NCI-H526 treated with DMSO at 0.1 percent for 48 hours (cell line): ENCODE results near the gene SPPL3.
"Not testable (repeated sequence)": the region's sequence is repeated elsewhere in the genome, so short reads cannot be mapped to it uniquely, and the experiment has no call there.

Source experiments
- DNase-seq: peaks from one replicate; lab custom pipeline; 2025; lab: John Stamatoyannopoulos, UW

The SPPL3 gene

GRCh38 chr12:120842595-120842994 lies 61.6 kb downstream of the SPPL3 start:
- DNase-seq = no peak

- DNase-seq = no peak
These were observed 62.6 kb downstream of the SPPL3 start for GRCh38 chr12:120841525-120841924.

DNA sequence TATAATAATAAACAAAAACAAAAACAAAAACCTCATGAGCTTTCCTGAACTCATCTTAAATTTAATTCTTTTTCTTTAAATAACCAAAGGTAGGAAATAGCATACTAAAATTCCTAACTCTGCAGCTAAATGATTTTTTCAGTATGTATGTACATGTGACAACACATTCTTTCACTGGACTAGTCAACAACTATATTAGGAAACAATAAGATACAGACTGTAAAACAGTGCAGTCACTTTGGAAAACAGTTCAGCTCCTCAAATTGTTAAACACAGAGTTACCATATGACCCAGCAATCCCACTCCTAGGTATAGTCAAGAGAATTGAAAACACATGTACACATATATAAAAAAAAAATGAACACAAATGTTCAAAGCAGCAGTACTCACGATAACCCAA lies 64.7 kb downstream of the SPPL3 start:
- DNase-seq = no peak

- DNase-seq = not testable (repeated sequence)
These were observed 65.4 kb downstream of the SPPL3 start for GRCh38 chr12:120838629-120839383.

DNA sequence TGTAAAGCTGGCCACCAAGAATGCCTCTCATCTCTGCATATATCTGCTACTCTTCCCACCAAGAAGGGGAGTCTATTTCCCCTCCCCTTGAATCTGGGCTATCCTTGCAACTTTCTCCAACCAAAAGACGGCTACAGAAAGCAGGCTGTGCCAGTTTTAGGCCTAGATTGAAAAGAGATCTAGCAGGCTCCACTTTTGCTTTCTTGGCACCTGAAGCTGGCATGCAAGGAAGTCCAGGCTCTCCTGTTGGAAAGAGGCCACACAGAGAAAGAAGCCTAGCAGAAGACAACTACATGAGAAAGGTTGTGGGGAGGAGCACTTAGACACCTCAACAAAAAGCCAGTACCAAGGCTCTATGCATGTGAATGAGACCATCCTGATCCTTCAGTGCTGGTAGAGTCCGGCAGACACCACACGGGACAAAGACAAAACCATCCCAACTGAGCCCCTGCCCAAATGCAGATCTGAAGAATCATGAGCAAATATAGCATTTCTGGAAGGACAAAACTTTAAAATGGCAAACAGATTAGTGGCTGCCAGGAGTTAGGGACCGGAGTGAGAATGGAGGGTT lies 68.0 kb downstream of the SPPL3 start:
- DNase-seq = no peak

GRCh38 chr12:120835657-120836056 lies 68.5 kb downstream of the SPPL3 start:
- no peak for DNase-seq

GRCh38 chr12:120835304-120835612 lies 68.9 kb downstream of the SPPL3 start:
- DNase-seq = no peak

- no peak for DNase-seq
These were observed 69.5 kb downstream of the SPPL3 start for GRCh38 chr12:120834489-120835303.

DNA sequence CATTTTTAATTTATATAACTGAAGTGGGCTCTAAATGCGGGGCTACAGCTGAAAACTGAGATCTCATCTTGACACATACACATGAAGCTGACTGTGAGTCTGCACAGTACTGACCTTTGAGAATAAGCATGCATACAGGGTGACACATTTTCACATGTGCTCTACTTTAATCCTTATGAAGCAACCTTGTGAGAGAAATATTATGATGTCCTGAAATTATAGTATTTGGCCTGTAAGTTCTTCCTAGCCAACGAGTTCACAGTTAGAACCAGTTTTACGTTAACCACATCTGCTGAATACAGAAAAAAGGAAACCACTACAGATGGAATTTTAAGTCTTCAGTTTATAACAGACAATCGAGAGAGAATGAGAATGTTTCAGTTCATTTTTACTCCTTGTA lies 70.3 kb downstream of the SPPL3 start:
- DNase-seq = no peak

- DNase-seq = no peak
These were observed 71.4 kb downstream of the SPPL3 start for GRCh38 chr12:120832737-120833136.

DNA sequence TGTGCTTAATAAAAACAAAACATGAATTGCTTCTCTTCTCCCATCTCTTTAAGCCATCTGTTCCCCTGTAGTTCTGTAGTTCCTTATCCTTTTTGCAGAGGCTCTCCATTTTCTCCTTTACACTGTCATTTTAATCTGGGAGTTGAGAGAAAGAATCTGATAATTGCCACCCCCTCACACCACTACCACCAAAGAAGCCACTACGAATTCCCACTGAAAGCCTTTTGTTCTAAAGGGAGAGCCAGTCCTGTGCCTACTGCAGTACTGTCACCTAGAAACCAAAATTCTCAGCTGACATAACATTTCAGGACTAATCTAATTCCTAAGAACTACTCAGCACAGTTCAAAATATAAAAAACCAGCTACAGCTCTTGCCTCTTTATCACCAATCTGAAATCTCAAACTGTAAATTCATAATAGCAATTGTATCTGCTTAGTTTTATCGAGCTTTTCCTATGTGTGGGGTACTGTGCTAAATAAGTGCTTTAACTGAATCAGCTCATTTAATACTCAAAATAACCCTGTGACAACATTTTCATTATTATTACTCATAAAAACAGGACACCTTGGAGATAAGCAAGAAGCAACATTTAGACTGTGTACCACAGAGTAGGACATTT lies 72.4 kb downstream of the SPPL3 start:
- DNase-seq = no peak

- DNase-seq = no peak
These were observed 73.2 kb downstream of the SPPL3 start for GRCh38 chr12:120830966-120831365.

GRCh38 chr12:120830052-120830940 lies 73.9 kb downstream of the SPPL3 start:
- DNase-seq = no peak

DNA sequence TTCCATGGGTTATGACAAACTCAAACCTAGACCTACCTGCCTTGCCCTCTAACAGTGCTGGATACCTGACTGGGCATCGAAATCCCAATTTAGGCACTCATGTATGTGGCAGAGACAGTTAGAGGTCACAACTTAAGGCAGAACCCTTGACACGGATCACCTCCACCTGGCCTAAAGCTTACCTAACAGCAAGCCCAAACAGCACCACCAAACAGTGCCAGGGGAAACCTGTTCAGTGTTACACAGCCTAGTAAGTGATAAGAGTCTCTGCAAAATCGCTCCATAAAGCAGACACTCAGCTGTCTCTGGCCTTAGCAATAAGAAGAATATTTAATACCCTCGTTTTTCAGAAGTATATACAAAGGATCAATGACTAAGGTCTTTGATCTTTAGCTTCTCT lies 77.8 kb downstream of the SPPL3 start:
- DNase-seq = no peak

DNA sequence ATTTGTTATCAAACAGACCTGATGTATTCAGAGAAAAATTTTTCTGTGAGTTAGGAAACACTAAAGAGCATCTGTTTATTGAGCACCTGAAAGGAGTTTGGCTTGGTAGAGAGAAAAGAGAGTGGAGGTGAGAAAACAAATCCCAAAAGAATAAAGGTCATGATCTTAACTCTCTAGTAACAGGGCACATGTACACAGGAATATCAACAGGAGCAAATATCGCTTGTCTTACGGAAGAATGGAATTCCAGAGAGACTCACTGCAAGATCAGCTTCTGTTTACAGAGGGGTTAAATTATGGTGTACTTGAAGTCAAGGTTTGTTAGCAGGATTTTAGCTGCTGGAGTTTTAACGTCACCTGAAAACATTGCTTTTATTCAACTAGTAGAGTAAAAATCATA lies 78.8 kb downstream of the SPPL3 start:
- no peak for DNase-seq

- DNase-seq = no peak
These were observed 81.2 kb downstream of the SPPL3 start for GRCh38 chr12:120822832-120823503.

- DNase-seq = no peak
These were observed 82.3 kb downstream of the SPPL3 start for GRCh38 chr12:120821878-120822277.

DNA sequence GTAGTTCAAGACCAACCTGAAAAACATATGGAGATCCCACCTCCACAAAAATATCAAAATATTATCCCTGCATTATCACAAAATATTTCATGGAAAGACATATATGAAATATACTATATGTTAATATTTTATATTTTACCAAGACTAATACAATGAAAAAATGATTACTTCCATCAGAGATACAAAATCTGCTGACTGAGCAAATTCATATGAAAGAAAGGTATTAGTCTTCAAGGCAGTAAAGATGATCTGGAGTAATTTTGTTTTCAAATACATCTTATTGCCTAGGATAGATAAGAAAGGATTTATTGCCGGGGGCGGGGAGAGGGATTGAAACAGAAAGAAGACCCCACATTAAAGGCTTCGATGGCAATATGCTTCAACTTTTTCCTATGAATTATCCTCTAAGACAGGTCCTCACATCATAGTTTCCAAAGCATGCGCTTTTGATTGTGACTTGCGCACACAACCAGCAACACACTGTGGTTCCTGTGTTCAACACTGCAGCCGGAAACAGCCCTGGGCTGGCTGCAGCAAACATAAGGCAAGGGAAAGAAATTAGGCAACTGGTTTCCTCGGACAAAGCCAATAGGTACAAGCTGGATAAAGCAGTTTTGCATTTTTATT lies 83.2 kb downstream of the SPPL3 start:
- no peak for DNase-seq

- DNase-seq = no peak
These were observed 85.7 kb downstream of the SPPL3 start for GRCh38 chr12:120818416-120818815.

DNA sequence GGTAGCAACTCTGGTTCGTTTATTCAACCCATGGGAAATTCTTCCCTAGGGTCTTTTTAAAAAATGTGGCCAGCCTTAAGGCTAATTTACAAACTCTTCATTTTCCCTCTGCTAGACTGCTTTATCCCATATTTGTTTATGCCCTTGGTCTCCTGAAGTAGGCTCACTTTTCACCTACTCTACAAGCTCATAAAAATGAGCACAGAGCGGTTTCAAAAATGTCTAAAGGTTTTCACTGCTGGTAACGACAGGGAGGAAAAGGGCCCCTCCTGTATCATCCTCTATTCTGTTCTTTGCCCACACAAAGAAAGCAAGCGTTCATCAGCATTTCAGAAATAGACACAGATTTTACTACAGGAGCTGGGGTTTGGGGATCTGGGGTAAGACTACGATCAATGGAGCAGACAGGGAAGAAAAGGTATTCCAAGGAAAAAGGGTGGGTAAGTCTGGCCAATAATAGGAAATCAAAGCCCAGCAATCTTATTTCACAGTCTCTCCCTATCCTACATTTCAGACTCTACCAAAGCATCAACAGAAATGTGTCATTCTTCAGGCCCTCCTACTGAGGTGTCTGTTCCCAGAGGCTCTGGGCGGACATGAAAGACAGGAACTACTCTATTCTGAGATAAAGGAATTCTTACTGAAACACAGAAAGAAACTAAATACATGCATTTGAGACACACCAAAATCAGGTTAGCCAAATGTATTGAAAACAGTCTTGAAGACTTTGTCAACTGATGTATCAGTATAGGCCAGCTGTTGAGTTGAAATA lies 86.4 kb downstream of the SPPL3 start:
- DNase-seq = no peak
